Activated CD8-positive, alpha-beta memory T cell treated with anti-CD3 and anti-CD28 coated beads for 48 hours (primary cell): ENCODE results near the gene HOXA13.

ENCODE experiments used
- DNase-seq, 3 experiments: peaks; one replicate each; pipeline ENCODE4 v3.0.0-alpha.2; 2020; ENCODE audit warnings: low read depth in 2 of 3, low spot score in 2 of 3

The HOXA13 gene

DNA sequence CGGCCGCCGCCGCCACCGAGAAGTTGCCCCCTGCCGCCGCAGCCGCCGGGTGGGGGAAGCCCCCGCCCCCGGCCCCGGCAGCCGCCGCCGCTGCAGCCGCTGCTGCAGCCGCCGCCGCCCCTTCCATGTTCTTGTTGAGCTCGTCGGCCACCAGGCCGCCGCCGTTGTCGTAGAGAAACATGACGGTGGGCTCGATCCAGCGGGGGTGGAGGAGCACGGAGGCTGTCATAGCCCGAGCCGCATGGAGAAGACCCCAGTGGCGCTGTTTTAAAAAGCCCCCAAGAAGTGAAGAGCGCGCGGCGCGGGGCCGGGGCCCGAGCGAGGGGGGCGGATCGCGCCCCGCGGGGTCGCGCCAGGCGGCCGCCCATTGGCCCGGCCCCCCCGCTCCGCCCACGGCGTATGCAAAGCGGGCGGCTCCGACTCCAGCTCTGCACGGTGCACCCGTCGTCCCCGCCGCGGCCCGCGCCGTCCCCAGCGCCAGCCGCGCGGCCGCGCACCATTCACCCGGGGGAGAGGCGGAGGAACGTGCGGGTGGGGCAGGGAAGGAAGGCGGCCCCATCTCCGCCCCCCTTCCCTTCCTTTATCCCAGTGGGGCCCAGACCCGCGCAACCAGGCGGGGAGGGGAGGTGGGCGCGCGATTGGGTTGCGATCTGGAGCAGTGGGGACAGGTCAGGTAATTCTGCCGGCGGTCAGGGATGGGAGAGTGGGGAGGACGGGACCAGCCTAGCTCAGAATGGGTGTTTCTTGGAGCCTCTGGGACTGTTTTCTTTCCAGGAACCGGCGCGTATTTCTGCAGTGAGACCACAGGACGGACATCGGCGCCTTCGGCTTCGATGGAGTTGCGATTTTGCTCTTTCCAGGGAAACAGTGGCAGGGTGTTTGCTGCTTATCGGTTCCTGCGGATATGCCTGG is at the start of gene HOXA13:
TSS of gene HOXA13 (minus strand) at position 243 of the 912 bp plus-strand sequence. CDS start at position 229, 14 bp downstream.
- DNase-seq = no peak

DNA sequence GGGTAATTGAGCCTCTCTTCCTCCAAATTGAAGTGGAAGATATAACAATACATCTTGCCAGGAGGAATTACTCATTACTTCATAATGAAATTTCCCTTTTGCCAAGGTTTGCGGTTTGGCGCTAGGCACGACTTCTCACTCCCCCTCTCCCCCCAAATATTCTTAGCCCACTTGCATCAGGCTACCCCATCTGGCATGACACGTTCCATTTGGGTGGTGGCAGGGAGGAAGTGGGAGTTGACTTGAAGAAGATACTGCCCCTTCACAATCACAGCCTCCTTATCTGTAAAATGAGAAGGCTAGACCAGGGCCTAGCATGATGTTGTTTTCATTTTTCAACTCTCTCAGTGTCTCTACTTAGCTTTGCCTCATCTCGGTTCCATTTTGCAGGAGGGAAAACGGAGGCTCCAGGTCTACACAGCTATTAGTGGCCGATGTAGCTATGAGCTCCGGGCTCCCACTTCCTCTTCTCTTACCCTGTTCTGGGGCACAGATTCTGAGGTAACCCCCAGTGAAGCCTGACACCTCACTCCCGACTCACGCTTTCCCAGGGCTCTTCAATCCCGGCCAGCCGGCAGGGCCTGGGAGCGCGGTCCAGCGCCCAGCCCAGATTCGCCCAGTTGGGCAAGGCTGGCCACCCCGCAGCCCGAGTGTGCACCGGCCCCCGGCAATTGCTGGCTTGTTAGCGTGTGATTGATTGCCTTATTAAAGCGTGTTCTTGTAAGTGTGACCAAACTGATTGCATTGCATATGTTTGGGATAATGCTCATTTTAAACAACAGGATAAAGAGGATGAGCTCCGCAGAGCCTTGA is 49.2 kb upstream of the HOXA13 start:
- no peak for DNase-seq

DNA sequence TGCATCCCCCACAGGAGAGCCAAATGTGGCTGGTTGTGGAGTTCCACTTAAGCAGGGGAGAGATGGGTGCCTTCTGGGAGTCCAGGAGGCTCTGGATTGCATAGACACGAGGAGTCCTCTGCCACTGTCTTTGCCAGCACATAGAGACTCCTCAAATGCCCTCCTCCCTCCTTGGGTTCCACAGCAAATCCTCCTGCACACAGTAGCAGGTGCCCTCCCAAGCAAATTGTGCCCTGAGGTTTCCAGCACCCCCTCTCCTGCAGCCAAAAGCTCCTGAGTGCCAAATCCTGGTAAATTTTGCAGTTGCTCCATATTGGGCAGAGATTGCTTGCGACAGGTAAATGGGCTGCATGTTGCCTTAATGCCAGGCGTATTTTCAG is 48.5 kb upstream of the HOXA13 start:
- DNase-seq = no peak

DNA sequence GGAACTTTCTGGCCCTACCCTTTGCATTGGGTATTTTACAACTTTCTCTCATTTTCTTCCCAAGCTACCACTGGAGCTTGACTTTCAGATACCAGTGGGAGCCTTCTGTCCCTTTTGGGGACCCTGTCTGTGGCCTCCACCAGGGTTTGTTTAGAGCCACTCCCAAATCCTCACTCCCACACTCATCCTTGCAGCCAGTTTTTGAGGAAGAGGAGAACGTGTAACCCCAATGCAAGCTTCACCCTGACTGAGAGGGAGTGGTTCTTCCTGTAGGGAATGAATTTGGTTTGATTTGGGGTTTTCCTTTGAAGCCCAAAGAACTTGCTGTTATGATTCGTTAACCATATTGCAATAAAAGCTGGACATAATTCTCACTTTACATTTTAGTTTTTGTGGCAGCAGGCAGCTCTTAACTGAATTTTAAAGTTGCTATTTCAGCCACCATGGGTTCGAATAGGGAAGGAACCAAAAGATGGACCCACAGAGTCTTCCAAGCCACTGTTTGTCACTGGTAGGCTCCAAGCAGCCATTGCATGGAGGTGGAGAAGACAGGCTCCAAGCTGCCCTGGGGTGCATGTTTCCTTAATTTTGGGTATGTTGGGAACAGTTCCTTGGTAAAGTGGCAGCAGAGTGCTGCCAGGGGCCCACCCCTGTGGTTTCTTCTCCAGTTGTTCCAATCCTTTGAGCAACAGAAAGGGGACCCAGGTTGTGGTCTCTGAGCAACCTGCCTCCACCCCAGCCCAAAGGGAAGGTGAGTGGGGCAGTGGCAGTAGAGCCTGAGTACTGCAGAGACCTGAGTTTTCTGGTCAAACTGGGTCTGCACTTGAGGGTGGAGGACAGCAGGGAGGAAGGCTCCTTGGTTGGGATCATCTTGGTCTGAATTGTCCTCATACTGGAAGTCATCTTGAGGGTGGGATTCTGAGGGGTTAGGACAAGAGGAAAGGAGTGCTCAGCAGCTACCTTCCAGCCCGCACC is 47.8 kb upstream of the HOXA13 start:
- DNase-seq = no peak

DNA sequence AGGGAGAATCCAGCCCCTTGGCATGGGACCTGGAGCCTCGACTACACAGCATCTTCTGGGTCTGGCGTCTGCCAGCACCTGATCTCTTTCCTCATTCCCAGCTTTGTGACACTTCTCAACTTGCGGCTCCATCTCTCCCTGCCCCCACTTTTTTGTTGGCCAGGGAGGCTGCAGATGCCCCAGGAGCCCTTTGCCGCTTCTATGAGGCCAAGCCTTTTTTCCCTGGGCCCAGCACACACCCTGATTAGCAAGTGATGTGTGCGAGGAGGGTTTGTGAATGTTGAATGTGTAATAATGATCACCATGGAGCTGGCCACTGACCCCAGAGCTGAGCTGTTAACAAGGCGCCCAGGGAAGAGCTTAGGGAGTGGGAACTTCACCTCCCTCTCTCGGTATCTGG is 47.1 kb upstream of the HOXA13 start:
- no peak for DNase-seq

DNA sequence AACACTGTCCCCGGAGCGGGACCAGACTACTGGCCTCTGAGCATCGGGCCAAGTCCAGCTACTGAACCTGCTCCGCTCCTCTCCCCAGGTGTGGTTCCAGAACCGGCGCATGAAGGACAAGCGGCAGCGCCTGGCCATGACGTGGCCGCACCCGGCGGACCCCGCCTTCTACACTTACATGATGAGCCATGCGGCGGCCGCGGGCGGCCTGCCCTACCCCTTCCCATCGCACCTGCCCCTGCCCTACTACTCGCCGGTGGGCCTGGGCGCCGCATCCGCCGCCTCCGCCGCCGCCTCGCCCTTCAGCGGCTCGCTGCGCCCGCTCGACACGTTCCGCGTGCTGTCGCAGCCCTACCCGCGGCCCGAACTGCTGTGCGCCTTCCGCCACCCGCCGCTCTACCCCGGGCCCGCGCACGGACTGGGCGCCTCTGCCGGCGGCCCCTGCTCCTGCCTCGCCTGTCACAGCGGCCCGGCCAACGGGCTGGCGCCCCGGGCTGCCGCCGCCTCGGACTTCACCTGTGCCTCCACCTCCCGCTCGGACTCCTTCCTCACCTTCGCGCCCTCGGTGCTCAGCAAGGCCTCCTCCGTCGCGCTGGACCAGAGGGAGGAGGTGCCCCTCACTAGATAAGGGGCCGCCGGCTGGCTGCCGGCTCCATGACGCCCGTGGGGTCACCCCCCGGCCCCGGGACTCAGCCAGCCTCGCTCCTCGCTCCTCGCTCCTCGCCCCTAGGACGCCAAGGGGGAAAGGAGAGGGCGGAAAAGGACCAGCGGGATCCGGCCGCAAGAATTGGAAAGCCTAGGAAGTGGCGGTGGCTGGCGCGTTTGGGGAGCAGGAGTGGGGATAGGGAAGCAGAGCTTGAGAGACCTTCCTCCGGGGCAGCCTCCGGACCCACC is 46.2 kb upstream of the HOXA13 start:
- no peak for DNase-seq

DNA sequence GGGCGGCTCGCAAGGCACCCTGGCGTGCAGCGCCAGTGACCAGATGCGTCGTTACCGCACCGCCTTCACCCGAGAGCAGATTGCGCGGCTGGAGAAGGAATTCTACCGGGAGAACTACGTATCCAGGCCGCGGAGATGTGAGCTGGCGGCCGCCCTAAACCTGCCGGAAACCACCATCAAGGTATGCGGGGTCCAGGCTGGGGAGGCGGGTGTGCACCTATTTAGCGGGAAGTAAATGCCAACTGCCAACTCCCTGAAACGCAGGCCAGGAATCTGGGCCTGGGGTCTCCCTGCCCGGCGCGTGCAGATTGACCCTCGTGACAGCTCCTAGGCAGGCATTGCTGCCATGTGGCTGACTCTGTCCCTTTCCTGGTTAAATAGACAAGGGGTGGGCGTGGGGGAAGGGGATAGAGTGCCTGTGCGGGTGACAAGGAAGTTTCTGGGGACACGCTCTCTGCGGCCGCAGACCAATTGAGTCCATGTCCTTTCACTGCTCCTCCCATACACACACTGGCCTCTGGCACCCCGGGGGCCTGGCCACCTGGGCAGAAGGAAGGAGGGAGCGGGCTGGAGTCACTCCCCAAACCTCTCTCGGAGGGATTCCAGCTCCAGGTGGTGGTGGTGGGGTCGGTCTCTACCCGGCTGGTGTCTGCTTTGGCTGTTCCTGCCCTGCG is 45.4 kb upstream of the HOXA13 start:
- DNase-seq = no peak

DNA sequence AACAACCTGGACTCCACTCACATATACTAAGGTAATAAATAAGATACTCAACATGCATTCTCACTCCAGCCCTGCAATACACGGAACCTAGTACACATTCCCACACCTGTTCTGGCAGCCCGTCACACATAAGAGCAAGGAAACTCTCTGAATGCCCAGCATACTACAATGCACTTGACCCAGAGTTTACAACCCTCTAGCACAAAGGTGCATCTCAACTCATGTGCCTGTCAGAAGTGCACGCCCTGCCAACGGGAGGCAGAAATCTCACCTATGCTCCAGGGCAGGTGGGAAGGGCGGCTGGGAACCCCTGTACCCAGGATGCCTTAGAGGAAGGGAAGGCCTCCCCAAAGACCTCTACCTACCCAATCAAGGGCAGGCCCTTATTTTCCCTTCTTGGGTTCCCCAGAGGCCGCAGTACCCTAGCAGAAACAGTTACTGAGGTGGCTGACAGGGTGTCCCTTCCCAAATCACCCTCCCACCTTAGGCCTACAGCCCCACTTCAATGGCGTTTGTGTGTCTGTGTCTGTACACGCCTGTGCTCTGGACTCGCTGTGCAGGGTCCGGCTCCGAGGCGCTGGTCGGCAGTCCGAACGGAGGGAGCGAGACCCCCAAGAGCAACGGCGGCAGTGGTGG is 44.7 kb upstream of the HOXA13 start:
- no peak for DNase-seq

DNA sequence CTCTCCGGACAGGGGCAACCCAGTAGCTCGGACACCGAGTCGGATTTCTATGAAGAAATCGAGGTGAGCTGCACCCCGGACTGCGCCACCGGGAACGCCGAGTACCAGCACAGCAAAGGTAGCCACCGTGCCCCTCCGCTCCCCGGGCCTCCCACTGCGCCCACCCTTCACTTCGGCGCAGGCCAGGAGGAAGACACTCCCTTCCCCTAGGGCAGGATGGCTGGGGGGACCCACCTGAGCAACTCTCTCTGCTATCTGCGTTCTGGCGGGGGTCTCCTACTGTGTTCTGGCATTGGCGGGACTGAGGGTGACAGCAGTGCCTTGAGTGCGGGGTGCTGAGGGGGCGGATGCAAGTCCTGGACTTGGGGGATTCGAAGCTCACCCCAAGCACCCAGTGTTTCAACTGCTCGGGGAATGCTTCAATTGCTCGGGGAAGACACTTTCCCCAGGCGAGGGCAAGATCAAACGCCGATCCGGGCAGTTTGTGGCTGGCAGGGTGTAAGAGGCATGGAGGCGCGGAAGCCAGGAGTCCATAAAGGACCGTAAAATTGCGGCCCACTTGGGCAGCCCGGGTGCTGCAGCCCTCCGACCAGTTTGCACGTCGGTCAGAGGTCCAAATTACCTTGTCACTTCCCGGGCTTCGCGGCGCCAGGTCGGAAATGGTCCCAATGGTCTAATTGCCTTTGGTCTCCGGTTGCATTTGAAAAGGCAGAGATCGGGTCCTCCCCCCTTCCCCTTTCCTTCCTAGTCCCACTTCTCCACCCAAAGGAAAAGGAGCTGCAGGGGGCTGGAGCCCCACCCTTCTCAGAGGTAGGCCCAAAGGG is 43.7 kb upstream of the HOXA13 start:
- no peak for DNase-seq

DNA sequence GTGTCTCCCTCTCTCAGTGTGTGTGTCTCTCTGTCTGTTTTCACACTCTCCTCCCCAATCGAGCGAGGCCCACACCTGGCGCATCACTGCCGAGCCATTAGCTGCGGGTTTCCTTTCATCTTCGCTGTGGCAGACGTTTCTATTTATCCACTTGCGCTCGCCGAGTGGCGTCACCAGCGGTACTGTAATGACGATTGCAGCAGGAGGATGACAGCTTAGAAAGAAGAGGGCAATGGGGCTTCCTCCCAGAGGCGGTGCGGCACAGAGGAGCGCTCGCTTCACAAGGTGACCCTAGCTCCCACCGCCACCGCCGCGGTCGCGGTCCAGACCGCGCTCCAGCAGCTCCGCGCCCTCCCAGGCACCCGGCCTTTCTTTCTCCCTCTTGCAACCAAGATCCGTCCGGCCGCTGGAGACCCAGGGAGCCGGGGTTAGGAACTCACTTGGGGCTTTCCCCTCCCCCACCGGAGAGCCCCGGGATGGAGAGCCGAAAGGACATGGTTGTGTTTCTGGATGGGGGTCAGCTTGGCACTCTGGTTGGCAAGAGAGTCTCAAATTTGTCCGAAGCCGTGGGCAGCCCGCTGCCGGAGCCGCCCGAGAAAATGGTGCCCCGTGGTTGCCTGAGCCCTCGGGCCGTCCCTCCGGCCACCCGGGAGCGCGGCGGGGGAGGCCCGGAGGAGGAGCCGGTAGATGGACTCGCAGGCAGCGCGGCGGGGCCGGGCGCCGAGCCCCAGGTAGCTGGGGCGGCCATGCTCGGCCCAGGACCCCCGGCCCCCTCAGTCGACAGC is 42.9 kb upstream of the HOXA13 start, which contains the start of gene EVX1:
TSS of gene EVX1 (plus strand) at position 248 of the 785 bp plus-strand sequence. CDS start at position 477, 229 bp downstream.
- no peak for DNase-seq

DNA sequence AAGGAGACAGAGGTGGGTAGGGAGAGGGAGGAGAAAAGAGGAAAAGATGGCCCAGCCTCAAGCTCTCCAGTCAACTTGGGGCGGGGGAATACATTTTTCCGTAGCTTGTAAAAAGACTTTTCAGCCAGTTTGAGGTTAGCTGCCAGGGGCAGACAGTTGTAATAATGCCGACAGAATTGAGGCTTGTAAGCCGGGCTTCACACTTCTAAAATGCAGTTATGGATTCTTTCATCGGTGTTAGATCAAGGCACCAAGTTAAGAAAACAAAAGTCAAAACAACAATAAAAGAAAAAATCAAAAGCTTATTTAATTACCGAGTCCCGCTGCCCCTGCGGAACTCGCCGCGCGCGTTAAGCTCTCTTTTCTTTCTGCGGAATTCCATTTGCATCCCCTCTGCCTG is 42.3 kb upstream of the HOXA13 start:
- DNase-seq = no peak

DNA sequence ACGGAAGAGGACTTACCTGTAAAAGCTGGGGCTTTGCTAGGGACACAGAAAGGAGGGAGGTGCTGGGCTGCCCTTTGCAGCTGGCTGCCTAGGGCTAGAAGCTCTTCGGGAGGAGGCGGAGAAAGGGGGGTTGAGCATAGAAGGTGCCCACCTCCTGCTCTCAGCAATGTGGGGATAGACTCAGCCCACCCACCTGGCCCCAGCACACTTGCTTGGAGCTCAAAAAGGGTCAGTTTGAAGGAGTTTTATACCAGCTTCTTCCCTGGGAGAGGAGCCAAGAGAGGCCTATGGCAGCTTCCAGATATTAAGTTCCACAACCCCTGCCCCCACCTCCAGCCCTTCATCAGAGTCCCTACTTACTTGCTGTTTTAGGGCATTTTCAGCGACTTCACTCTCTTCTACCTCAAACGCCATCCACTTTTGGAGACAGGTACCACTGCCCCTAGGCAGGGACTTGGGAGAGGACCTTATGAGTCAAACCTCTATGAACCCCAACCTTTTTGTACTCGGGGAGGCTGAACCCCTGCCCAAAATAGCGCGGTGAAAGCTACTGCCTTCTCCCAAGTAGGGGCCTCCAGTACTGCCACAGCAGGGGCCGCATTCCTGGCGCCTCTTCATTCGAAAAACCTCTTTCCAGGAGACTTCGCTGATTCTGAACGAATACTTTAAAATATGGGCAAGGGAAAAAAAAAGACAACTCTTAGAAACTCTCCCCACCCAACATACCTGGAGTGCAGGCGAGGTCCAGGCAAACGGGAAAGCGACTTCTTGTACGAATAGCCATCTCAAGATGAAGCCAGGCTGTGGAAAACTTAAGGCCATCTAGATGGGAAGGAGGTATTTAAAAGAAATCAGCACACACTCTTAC is 41.5 kb upstream of the HOXA13 start:
- DNase-seq = no peak

DNA sequence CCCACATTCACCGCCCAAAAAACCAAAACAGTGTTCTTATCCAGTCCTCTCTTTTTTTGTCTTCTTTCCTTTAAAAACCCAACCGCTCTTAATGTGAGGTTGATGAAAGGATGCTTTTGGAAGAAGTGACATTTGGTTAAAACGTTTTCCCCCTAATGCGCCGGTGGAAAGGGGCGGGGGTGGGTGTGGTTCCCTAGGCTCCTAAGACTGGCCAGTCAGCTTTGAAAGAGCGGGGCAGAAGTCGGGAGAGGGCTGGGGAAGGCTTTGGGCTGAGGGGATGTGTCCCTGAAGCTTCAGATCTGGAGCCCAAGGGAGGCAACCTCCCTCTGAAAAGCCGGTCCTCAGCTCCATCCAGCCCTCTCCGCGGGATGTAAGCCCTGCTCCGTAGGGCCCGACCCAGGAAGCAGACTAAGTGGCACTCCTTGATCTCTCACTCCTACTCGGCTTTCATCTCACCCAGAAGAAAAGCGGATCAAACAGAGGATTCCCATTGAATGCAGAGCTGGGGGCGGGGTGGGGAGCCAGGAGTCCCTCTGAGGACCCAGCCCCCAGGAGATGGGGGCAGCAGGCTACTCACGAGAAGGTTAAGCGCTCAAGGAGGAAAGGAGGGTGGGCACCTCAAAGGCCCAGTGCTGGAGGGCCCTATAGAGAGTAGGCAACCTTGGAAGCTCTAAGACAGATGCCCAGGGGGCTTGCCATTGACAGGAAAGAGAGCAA is 40.3 kb upstream of the HOXA13 start:
- DNase-seq = no peak

DNA sequence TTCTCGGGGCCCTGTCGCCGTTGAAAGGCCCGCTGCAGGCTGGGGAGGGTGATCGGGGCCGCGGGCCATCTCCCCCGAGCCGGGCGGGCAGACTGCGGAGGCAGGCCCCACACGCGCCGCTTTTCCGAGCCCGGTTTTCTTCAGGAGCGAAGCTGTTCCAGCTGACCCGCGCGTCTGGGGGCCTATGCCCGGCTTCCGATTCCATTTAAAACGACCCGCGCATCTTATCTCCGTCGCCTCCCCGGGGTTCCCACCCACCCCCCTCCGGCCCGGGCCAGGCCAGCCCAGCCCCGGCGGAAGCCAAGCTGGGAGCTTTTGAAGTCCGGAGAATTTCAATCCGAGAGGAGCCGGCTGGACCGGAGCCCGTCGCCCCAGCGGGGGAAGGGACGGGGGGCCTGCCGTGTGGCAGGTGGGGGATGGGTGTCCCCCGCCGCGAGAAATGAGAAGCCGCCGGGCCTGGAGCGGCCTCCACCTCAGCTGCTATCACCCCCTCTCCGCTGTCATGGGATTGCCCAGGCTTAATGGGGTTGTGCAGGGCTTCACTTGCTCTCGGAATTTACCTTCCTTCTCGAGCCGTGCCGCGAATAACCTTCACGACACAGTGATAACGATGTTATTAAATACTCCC is 39.6 kb upstream of the HOXA13 start:
- no peak for DNase-seq

DNA sequence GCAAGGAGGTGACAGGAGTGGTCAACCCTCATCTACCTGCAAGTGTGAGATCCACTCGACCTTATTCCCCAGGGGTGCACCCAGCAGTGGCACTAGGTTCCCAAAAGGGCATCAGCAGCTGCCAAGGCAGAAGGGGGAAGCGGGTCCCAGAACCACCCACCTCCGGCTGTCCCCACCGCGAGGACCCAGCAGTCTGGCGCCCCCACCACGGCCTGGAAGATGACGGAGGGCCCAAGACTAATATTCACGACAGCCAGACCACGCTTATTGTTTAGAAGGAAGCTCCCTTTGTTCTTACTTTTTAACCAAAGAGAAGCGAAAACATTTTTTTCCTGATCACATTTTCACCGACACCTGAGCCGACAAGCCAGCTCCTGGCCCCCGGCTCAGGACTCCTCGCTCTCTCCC is 39.1 kb upstream of the HOXA13 start:
- DNase-seq = no peak
